SW 1271 (cell line): ENCODE data around the gene RXFP1.

Experiments
- DNase-seq, 2 experiments: peaks; one replicate each; lab custom pipeline; 2025; lab: John Stamatoyannopoulos, UW

The RXFP1 gene

GRCh38 chr4:158521484-158522088 lies at the start of gene RXFP1:
Gene RXFP1, plus strand, starts transcription at chr4:158521882. Its CDS starts 95 bp downstream, at chr4:158521977.
- DNase-seq, result no peak

- DNase-seq, result no peak
These were observed 39.9 kb upstream of the RXFP1 start for GRCh38 chr4:158481811-158482210.

GRCh38 chr4:158484173-158484885 lies 37.4 kb upstream of the RXFP1 start:
- no peak for DNase-seq

GRCh38 chr4:158490629-158491028 lies 31.1 kb upstream of the RXFP1 start:
- no peak for DNase-seq

GRCh38 chr4:158492391-158492790 lies 29.3 kb upstream of the RXFP1 start:
- DNase-seq, result no peak

- peak; percentile 2 to 9 for DNase-seq
These were observed 25.5 kb upstream of the RXFP1 start for GRCh38 chr4:158496030-158496741.

GRCh38 chr4:158500054-158500453 lies 21.6 kb upstream of the RXFP1 start:
- no peak for DNase-seq

GRCh38 chr4:158513256-158513655 lies 8.4 kb upstream of the RXFP1 start:
- DNase-seq, result no peak

- no peak for DNase-seq
These were observed 2.5 kb upstream of the RXFP1 start for GRCh38 chr4:158519226-158519625.

- DNase-seq, result no peak
These were observed 2.4 kb downstream of the RXFP1 start for GRCh38 chr4:158523990-158524535.

GRCh38 chr4:158527516-158527915 lies 5.8 kb downstream of the RXFP1 start:
- DNase-seq, result no peak

GRCh38 chr4:158529505-158529904 lies 7.8 kb downstream of the RXFP1 start:
- DNase-seq, result no peak

GRCh38 chr4:158530381-158530780 lies 8.7 kb downstream of the RXFP1 start:
- DNase-seq, result no peak

- no peak for DNase-seq
These were observed 9.2 kb downstream of the RXFP1 start for GRCh38 chr4:158530898-158531297.

GRCh38 chr4:158532556-158533231 lies 11.0 kb downstream of the RXFP1 start:
- DNase-seq, result no peak

- no peak for DNase-seq
These were observed 13.0 kb downstream of the RXFP1 start for GRCh38 chr4:158534727-158535126.

- DNase-seq, result no peak
These were observed 13.5 kb downstream of the RXFP1 start for GRCh38 chr4:158535130-158535614.

GRCh38 chr4:158536833-158537232 lies 15.2 kb downstream of the RXFP1 start:
- DNase-seq, result no peak

GRCh38 chr4:158538176-158538575 lies 16.5 kb downstream of the RXFP1 start:
- DNase-seq, result no peak

GRCh38 chr4:158538911-158539310 lies 17.2 kb downstream of the RXFP1 start:
- no peak for DNase-seq

GRCh38 chr4:158540125-158540907 lies 18.6 kb downstream of the RXFP1 start:
- DNase-seq, result no peak
